ENCODE results near the gene SFSWAP. TPM values are rescaled to one million over a fixed set of nuclear protein-coding genes. Genes with fewer than 3 reads are reported as not detected.
"Not testable (repeated sequence)": the region's sequence is repeated elsewhere in the genome, so short reads cannot be mapped to it uniquely, and the experiment has no call there.

The SFSWAP gene
- total and polyA plus RNA-seq, 7 donors = 10.8 to 42.9 (median 27.8) TPM

DNA sequence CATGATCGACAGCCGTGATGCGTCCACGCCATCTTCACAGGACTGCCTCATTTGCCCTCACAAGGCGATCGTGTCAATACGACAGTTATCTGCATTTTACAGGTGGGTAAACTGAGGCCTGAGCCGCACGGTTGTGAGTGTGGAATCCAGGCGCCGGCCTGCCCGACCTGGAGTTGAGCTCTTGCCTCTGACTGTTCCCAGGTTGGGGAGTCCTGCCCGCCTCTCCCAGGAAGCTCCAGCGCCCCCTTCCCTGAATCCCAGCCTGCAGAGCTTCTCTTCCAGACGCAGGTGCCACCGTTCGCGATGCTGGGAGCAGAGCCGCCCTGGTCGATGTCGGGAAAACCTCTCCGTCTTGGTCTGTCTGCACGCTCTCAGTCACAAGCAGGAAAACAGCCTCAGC lies 31.1 kb upstream of the SFSWAP start:
- H3K4me1 ChIP-seq; H3K36me3 ChIP-seq; DNase-seq; H3K9me3 ChIP-seq; H3K4me3 ChIP-seq; intact Hi-C loops (cut with DNase I); H3K27ac ChIP-seq: not testable (repeated sequence)
- peaks cover 0 to 36% (median 3%) of the 10 kb centered on the region in 3 donors for H3K27me3 ChIP-seq
- 82 to 85% methylated on average over 14 of the region's 23 CpGs for WGBS, 2 donors

DNA sequence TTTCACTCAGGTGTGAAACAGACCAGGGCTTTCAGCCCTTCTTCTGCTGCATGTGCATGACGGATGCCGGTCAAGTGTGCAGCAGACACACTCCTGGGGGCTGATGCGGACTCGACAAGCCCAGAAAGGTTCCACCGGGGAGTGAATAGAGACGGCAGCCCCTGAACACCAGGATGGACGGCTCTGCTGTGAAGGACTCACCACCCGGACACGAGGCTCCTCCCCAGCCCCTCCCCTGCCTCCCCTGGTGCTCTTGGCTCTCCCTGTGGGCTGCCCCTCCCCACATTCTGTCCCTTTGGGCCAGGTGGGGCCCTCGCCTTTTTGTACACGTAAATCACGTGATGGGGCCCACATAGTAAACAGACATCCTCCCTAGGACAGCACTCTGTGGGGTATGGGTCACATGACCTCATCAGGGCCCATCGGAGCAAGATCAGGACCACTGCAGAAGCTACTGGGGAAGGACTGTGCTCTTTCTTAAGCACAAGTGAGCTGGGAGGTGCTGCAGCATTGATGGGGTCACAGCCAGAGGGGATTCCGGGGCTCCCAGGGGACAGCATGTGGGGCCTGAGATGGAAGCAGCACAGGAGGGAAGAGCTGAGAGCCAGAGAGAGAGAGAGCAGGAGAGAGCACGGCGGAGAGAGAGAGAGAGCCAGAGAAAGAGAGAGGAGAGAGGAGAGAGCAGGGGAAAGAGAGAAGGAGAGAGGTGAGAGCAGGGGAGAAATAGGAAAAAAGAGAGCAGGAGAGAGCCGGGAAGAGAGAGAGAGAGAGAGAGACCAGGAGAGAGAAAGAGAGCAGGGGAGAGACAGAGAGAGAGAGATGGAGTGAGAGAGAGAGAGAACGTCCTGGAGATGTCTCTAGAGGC lies 30.3 kb upstream of the SFSWAP start:
- H3K36me3 ChIP-seq; H3K9me3 ChIP-seq; DNase-seq; intact Hi-C loops (cut with DNase I); H3K4me1 ChIP-seq; H3K4me3 ChIP-seq; H3K27ac ChIP-seq: not testable (repeated sequence)
- peaks cover 0 to 36% (median 3%) of the 10 kb centered on the region in 3 donors for H3K27me3 ChIP-seq
- 70 to 77% methylated on average over 15 to 16 of the region's 18 CpGs for WGBS, 2 donors

DNA sequence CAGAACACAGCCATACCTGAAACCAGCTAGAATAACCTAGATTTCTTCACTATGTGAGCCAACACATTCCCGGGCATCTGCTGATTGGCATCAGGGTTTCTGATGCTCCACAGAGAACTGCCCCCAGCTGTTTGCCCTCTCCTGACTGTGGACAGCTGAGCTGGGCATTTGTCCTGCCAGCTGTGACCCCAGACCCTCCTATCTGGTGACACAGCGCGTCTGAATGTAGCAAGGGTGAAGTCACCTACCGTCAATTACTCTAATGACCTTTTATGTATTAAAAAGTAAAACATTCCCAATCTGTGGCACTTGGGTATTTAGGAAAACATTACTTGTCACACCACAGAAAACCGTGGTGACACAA lies 29.7 kb upstream of the SFSWAP start:
- Histone ChIP-seq H3K9me3 (no peaks in the 10 kb centered on the region), H3K4me1 (no peaks in the 10 kb centered on the region), H3K36me3 (no peaks in the 10 kb centered on the region), H3K27me3 (peaks cover 0 to 36% (median 3%) of the 10 kb centered on the region in 3 donors), H3K27ac (no peak overlapping the region), H3K4me3 (no peak overlapping the region)
- no peak for DNase-seq
- intact Hi-C loops (cut with DNase I) = no loop called here
- TF ChIP-seq EP300 (IDR thresholded peaks at IDR 0.05) = no peak
- TF ChIP-seq, protein P1, sequence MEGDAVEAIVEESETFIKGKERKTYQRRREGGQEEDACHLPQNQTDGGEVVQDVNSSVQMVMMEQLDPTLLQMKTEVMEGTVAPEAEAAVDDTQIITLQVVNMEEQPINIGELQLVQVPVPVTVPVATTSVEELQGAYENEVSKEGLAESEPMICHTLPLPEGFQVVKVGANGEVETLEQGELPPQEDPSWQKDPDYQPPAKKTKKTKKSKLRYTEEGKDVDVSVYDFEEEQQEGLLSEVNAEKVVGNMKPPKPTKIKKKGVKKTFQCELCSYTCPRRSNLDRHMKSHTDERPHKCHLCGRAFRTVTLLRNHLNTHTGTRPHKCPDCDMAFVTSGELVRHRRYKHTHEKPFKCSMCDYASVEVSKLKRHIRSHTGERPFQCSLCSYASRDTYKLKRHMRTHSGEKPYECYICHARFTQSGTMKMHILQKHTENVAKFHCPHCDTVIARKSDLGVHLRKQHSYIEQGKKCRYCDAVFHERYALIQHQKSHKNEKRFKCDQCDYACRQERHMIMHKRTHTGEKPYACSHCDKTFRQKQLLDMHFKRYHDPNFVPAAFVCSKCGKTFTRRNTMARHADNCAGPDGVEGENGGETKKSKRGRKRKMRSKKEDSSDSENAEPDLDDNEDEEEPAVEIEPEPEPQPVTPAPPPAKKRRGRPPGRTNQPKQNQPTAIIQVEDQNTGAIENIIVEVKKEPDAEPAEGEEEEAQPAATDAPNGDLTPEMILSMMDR (IDR thresholded peaks at IDR 0.05) = no peak
- no peak for TF ChIP-seq POLR2A (IDR thresholded peaks at IDR 0.05)
- TF ChIP-seq POLR2AphosphoS5 (IDR thresholded peaks at IDR 0.05) = no peak
- WGBS, 2 donors = 63 to 85% methylated on average over 5 of the region's 5 CpGs

GRCh38 chr12:131681746-131682509 lies 29.0 kb upstream of the SFSWAP start:
- H3K27ac ChIP-seq; H3K9me3 ChIP-seq; H3K36me3 ChIP-seq; H3K4me1 ChIP-seq; intact Hi-C loops (cut with DNase I); DNase-seq; H3K4me3 ChIP-seq: not testable (repeated sequence)
- WGBS, 2 donors = 19 to 40% methylated on average over 25 of the region's 25 CpGs
- H3K27me3 ChIP-seq = peaks cover 0 to 36% (median 3%) of the 10 kb centered on the region in 3 donors

GRCh38 chr12:131682510-131682895 lies 28.4 kb upstream of the SFSWAP start:
- Histone ChIP-seq H3K4me1 (no peaks in the 10 kb centered on the region), H3K9me3 (no peaks in the 10 kb centered on the region), H3K36me3 (no peaks in the 10 kb centered on the region), H3K27me3 (peaks cover 0 to 38% (median 3%) of the 10 kb centered on the region in 3 donors), H3K27ac (no peak overlapping the region), H3K4me3 (no peak overlapping the region)
- TF ChIP-seq POLR2A (IDR thresholded peaks at IDR 0.05) = no peak
- no peak for TF ChIP-seq POLR2AphosphoS5 (IDR thresholded peaks at IDR 0.05)
- TF ChIP-seq EP300 (IDR thresholded peaks at IDR 0.05) = no peak
- TF ChIP-seq, protein P1 (IDR thresholded peaks at IDR 0.05) = no peak
- WGBS, 2 donors = 17 to 32% methylated on average over 10 of the region's 10 CpGs
- DNase-seq = no peak
- intact Hi-C loops (cut with DNase I) = no loop called here

DNA sequence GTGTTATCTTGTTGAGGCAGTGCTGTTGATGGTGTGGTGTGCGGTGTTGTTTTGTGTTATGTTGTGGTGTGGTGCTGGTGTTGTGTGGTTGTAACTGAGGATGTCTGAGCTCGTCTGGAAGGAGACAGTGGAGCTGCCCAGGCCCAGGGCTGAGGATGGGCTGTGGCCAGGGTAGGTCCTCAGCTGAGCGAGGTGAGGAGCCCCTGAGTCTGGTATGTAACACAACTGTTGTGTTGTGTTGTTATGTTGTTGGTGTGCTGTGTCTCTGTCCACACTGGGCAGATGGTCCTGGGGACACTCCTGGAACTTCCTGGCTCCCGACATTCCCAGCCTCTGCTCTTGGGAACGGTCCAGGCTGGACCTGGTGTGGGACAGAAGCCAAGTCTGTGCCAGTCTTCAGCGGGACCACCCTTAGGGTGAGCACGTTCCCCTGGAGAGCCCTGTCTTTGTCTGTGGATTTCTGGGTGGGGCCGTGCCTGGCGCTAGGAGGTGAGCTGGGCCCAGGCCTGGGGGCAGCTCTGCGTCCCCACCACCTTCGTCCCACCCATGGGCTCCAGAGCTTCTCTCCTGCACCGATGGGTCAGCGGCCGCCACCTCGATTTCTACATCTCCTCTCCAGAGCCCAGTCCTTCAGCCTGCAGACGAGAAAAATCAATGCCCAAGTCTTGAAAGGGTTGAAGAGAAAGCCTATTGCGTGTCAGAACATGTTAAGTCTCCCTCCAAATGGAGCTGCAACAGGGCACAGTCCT lies 27.4 kb upstream of the SFSWAP start:
- 65 to 81% methylated on average over 17 of the region's 17 CpGs for WGBS, 2 donors
- H3K4me3 ChIP-seq = no peak overlapping the region
- no peak for DNase-seq
- TF ChIP-seq EP300 (IDR thresholded peaks at IDR 0.05) (no peak), POLR2AphosphoS5 (IDR thresholded peaks at IDR 0.05) (no peak), POLR2A (IDR thresholded peaks at IDR 0.05) (no peak)
- TF ChIP-seq, protein P1 (IDR thresholded peaks at IDR 0.05) = no peak
- H3K36me3 ChIP-seq = no peaks in the 10 kb centered on the region
- no peak overlapping the region for H3K27ac ChIP-seq
- H3K27me3 ChIP-seq = peaks cover 0 to 42% (median 9%) of the 10 kb centered on the region in 3 donors
- H3K4me1 ChIP-seq = no peaks in the 10 kb centered on the region
- intact Hi-C loops (cut with DNase I) = no loop called here
- no peaks in the 10 kb centered on the region for H3K9me3 ChIP-seq

Measured in sigmoid colon (tissue), 7 donors.